NCI-H2227 (cell line): ENCODE measurements around the gene ERN1.

Experiments
- DNase-seq: peaks from one replicate; lab custom pipeline; 2025; ENCODE audit not compliant: unreplicated experiment; lab: John Stamatoyannopoulos, UW

The ERN1 gene

GRCh38 chr17:64087252-64088005 is 42.5 kb downstream of the ERN1 start:
- no peak for DNase-seq

- no peak for DNase-seq
These were observed 44.3 kb downstream of the ERN1 start for GRCh38 chr17:64085650-64086005.

GRCh38 chr17:64084940-64085649 is 44.8 kb downstream of the ERN1 start:
- DNase-seq, result no peak

- DNase-seq, result no peak
These were observed 45.6 kb downstream of the ERN1 start for GRCh38 chr17:64084086-64084939.

GRCh38 chr17:64083563-64084085 is 46.3 kb downstream of the ERN1 start:
- no peak for DNase-seq

- no peak for DNase-seq
These were observed 46.9 kb downstream of the ERN1 start for GRCh38 chr17:64083093-64083492.

GRCh38 chr17:64081802-64082799 is 47.8 kb downstream of the ERN1 start:
- DNase-seq, result peak; percentile 19

GRCh38 chr17:64080174-64080618 is 49.7 kb downstream of the ERN1 start:
- DNase-seq, result no peak

GRCh38 chr17:64077379-64077778 is 52.6 kb downstream of the ERN1 start:
- DNase-seq, result no peak

- DNase-seq, result no peak
These were observed 54.0 kb downstream of the ERN1 start for GRCh38 chr17:64075913-64076312.

- DNase-seq, result no peak
These were observed 55.1 kb downstream of the ERN1 start for GRCh38 chr17:64074704-64075426.

GRCh38 chr17:64073771-64074703 is 55.9 kb downstream of the ERN1 start:
- DNase-seq, result peak; percentile 78

GRCh38 chr17:64071111-64071510 is 58.8 kb downstream of the ERN1 start:
- DNase-seq, result no peak

GRCh38 chr17:64070213-64070612 is 59.7 kb downstream of the ERN1 start:
- no peak for DNase-seq

- no peak for DNase-seq
These were observed 60.8 kb downstream of the ERN1 start for GRCh38 chr17:64069143-64069542.

- DNase-seq, result no peak
These were observed 62.3 kb downstream of the ERN1 start for GRCh38 chr17:64067657-64068056.

GRCh38 chr17:64066716-64067115 is 63.2 kb downstream of the ERN1 start:
- no peak for DNase-seq

GRCh38 chr17:64065161-64065560 is 64.8 kb downstream of the ERN1 start:
- no peak for DNase-seq
